ENCODE results near the gene LRP6.

- no peak for TF ChIP-seq CTCF (IDR thresholded peaks at IDR 0.05; ENCODE audit: low read depth, low read length, missing input control)
- TF ChIP-seq MAX (IDR thresholded peaks at IDR 0.05), result no peak
- no peak for TF ChIP-seq GABPA (IDR thresholded peaks at IDR 0.05 in 1 of 2, conservative IDR thresholded peaks at IDR 0.05 in 1 of 2)
- no peak for TF ChIP-seq TAF1 (conservative IDR thresholded peaks at IDR 0.05)
- no peak for TF ChIP-seq REST (IDR thresholded peaks at IDR 0.05)
- TF ChIP-seq RAD21 (IDR thresholded peaks at IDR 0.05), result no peak
- no peak for TF ChIP-seq RXRA (IDR thresholded peaks at IDR 0.05)
- no peak for TF ChIP-seq ZBTB33 (IDR thresholded peaks at IDR 0.05)
- no peak for TF ChIP-seq SP1 (IDR thresholded peaks at IDR 0.05)
- TF ChIP-seq FOXA2 (IDR thresholded peaks at IDR 0.05), result no peak
- no peak for TF ChIP-seq HNF4A (conservative IDR thresholded peaks at IDR 0.05)
- TF ChIP-seq FOXA1 (IDR thresholded peaks at IDR 0.05), result no peak
- TF ChIP-seq ATF3 (IDR thresholded peaks at IDR 0.05), result no peak
Measured at GRCh38 chr12:12275874-12276273, 9.0 kb upstream of the LRP6 start.
